GM21723 (cell line): Measurements from ENCODE around the gene CGREF1.
"Not testable (repeated sequence)": the region's sequence is repeated elsewhere in the genome, so short reads cannot be mapped to it uniquely, and the experiment has no call there.

Source experiments
- ATAC-seq: cut with Tn5 transposase; IDR thresholded peaks from one replicate; pipeline ENCODE4 v1.9.1; 2021; ENCODE audit warnings: mild to moderate bottlenecking, moderate library complexity; ENCODE audit not compliant: unreplicated experiment

CGREF1 gene

GRCh38 chr2:27115519-27115918, 3.4 kb downstream of the CGREF1 start:
- no peak for ATAC-seq

GRCh38 chr2:27111392-27112078, 7.4 kb downstream of the CGREF1 start:
- ATAC-seq: not testable (repeated sequence)

GRCh38 chr2:27110603-27111352, 8.2 kb downstream of the CGREF1 start:
- ATAC-seq: not testable (repeated sequence)

GRCh38 chr2:27109083-27109482, 9.8 kb downstream of the CGREF1 start:
- no peak for ATAC-seq

DNA sequence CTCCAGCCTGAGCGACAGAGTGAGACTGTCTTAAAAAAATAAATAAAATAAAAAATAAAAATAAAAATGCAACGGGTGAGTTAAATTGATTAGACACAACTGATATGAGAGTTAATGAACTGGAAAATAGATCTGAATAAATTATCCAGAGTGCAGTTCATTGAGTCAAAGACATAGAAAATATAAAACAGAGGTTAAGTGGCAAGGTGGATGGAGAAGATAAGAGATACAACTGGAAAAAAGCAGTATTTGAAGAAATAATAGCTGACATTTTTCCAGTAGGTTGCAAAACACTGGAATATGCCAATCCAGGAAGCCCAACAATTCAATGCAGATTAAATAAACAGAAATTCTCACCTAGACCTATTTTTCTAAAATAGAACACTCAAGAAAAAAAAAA, 10.7 kb downstream of the CGREF1 start:
- ATAC-seq: no peak

- ATAC-seq: no peak
Measured at GRCh38 chr2:27105981-27106380, 12.9 kb downstream of the CGREF1 start.

GRCh38 chr2:27102329-27102728, 16.6 kb downstream of the CGREF1 start:
- ATAC-seq: no peak

DNA sequence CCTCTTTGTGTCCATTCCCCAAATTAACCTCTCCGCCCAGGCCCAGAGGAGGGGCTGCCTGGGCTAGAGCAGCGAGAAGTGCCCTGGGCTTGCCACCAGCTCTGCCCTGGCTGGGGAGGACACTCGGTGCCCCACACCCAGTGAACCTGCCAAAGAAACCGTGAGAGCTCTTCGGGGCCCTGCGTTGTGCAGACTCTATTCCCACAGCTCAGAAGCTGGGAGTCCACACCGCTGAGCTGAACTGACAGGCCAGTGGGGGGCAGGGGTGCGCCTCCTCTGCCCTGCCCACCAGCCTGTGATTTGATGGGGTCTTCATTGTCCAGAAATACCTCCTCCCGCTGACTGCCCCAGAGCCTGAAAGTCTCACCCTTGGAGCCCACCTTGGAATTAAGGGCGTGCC, 18.9 kb downstream of the CGREF1 start:
- no peak for ATAC-seq

DNA sequence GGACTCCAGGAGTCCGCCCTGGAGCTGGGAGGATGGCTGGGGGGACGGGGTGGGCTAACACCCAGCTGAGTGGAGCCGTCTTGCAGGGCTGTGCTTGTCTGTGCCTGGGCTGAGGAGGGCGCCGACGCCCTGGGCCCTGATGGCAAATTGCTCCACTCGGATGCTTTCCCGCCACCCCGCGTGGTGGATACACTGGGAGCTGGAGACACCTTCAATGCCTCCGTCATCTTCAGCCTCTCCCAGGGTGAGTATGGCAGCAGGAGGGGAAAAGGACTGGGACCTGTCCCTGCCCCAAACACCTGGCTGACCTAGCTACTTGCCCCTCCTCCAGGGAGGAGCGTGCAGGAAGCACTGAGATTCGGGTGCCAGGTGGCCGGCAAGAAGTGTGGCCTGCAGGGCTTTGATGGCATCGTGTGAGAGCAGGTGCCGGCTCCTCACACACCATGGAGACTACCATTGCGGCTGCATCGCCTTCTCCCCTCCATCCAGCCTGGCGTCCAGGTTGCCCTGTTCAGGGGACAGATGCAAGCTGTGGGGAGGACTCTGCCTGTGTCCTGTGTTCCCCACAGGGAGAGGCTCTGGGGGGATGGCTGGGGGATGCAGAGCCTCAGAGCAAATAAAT, 19.5 kb downstream of the CGREF1 start:
- ATAC-seq: no peak

GRCh38 chr2:27097341-27097740, 21.6 kb downstream of the CGREF1 start:
- no peak for ATAC-seq

- no peak for ATAC-seq
Measured at GRCh38 chr2:27096748-27097297, 22.1 kb downstream of the CGREF1 start.

GRCh38 chr2:27095745-27096651, 22.9 kb downstream of the CGREF1 start:
- ATAC-seq: peak; percentile 75

DNA sequence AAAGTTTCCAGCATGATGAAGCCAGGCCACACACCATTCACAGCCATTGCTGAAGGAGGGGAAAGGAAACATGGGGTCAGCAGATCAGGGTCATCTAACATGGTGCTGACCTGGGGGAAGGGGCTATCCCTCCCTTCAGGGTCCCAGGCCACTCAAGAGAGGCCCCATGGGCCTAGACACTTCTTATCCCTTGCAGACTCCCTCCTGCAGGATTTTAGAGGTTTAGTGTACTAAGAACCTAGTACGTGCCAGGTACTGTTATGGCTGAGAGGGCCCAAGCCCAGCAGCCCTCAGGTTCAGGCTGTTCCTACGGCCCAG, 23.5 kb downstream of the CGREF1 start:
- no peak for ATAC-seq

DNA sequence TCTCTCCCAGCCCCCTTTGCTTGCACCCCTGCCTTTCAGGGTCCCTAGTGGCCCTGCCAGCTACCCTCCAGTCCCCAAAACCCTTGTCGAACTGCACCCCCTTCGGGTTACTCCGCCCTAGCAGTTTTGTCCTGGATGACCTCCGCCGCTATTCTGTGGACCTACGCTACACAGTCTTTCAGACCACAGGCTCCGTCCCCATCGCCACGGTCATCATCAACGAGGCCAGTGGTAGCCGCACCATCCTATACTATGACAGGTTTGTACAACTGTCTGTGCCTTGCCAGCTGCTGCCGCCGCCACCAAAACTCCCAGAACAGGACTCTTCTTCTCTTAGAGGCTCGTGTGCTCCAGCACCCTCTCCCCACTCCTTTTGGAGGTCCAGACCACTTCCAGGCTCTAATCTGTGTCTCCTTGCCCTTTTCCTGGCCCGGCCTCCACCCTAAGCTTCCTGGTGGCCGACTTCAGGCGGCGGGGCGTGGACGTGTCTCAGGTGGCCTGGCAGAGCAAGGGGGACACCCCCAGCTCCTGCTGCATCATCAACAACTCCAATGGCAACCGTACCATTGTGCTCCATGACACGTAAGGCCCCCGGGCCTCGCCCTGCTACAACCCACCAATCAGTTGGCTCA, 24.5 kb downstream of the CGREF1 start:
- ATAC-seq: no peak

DNA sequence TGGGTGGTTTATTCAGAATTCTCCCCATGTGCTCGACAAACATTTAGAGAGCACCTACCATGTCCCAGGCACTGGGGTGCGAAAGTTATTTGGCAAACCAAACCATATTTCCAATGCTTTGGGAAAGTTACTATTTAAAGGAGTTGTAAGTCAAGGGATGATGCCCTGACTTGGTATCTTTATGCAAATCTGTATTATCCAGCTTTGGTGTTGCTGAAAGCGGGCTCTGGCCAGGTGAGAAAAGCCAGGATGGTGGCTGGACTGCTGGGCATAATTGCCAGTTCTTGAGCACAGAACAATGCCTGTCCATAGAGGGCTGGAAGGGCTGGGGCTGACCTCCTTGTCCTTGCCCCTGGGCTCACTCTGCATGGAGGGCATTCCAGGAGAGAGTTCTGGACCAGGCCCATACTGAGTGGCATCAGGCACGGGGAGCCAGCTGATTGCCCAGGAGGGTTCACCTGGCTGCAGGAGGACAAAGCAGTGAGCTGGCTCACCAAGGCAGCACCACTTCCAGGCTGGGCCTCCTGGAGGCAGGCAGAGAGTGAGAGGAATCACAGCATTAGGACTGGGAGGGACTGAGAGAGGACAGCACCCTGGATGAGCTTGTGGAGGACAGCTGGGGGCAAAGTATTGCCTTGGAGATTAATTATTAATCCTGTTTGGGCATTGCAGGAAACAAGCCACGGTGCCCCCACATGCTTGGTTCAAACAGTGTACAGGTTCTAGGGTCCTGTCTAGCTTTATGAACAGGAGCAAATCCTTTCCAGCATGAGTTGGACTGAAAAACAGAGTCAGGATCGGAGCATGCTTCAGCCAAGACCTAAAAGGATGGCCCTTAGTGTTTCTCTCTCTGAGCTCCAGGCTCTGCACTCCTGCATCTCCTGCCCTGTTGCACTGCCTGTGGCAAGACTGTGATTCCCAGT, 25.2 kb downstream of the CGREF1 start:
- ATAC-seq: no peak

DNA sequence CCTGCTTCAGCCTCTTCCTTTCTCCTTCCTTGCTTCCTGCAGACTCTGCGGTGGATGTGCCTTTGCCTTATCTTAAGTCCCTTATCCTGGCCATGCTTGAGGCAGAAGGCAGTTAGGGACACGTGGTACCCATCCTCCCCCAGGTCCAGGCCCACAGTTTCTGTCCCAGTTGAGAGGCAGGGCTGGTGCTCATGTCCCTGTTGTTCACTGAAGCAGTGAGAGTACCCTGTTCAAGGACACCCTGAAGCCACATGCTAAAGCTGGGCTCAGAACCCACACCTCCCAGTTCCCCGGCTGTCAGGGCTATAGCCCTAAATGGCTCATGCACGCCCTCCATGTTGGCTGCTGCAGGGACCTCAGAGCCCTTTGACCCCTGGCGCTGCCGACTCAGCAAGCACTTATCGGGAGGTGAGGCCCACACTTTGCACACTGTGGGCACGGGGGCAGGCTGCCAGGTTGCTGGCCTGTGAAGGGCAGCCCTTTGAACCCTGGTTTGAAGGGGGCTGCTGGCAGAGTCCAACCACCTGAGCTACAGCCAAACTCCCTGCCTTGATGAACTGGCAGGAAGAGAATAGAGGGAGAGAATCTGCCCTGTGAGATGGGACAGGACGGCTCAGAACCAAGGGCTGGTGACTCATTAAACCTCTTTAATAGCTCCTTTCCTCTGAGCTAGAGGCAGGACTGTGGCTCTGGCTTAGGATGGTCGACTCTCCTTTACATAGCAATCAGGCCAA, 26.1 kb downstream of the CGREF1 start:
- no peak for ATAC-seq

DNA sequence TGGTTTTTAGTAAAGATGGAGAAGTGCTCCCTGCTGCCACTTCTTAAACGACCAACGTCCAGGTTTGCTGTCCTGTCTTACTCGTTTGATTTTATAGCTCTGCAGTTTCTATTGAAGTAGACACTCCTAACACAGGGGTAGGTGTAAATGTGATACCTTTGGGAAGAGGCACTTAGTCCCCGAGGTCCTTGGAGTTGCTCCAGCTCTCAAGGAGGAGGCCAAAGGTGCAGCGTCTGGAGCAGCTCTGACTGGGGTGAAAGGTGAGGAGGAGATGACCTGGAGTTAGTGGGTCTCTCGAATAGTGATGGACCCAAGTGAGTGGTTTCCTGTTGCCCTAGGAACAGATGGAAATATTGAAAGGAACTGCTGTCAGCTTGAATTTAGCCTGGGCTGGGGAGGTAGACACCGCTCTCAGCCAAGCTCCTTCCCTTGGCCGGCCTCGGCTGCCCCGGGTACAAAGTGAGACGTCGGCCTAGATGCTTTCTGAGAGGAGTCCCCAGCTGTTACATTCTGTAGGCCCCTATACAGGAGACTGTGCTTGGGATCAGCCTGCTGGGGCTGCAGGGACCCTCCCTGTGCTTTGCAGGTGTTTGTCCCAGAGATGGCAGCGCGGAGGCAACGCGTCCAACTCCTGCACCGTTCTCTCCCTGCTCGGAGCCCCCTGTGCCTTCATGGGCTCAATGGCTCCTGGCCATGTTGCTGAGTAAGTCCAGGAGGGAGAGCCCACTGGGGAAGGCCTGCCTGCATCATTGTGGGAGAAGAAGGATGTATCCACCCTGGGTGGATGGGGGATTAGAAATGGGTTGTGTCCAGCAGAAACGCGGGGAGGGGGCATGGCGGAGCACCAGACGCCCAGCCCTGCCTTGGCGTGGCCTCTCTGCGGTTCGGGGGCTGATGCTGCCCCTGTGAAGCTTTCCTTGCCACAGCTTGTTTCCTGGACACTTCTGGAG, 26.9 kb downstream of the CGREF1 start:
- no peak for ATAC-seq
